Measurements from ENCODE around the gene IHH. TPM values are rescaled to one million over a fixed set of nuclear protein-coding genes. Genes with fewer than 3 reads are reported as not detected.

Gene IHH
- polyA plus RNA-seq, 3 donors: not detected

DNA sequence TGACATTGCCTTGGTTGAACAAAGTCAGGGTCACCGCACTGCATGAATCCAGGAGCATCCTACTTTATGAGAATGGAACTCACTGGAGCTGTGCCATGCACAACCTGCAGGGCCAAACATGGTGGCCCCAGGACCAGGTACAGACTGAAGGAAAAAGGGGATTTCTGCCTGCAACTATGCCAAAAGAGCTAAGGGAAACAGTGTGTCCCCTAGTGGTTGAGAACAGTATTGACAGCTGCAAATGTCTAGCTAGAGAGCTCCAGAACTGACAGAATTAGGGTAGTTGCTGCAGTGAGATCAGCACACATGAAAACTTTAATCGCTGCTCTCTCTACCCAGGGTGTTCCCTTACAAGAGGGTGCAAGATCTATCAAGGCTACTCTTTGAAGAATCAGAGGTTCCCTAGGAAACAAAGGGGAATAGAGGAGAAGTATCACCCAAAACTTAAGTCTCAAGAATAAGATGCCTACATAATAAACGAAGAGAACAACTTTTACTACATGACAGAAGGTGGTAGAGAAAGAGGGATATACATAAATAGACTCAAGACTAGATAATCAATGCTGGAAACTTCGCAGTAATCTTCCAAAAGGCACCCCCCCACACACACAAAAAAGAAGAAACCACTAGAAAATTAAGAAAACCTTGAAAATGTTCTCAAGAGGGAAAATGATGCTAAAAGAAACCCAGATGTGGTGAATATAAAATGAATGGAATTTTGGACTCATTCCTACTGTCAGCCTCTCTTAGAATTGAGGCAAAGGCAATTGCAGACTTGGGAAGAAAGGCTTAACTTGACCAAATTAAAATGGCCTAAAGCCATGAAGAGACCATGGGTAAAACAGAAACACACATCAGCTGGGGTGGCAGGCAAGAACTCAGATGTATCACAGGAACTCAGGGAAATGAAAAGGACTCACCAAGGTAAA, 43.6 kb upstream of the IHH start:
- intact Hi-C loops (cut with micrococcal nuclease): no loop called here
- DNase-seq: peak; percentile 11 to 51 (median 27)

DNA sequence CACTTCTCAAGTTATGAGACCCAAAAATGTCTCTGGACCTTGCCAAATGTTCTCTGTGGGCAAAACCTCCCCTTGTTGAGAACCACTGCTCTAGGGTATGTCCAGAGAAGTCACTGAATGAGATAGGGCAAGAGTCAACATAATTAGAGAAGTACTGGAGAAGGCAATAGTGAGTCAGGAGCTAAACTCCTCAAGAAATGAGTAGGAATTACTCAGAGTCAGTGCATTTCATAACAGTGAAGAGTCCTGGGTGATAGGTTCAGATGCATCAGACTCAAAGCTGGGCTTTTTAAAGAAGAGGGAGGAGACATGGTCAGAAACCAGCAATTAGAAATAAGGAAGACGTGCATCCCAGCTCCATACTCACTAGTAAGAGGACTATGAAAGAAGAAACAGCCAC, 38.6 kb upstream of the IHH start:
- H3K27ac ChIP-seq (ENCODE audit: low read depth in 1 of 2, low read length in 2 of 2): no peak overlapping the region
- H3K27me3 ChIP-seq (ENCODE audit: control insufficient read depth in 2 of 2, insufficient read depth in 2 of 2, low read length in 2 of 2): no peaks in the 10 kb centered on the region
- peak in 2 of 3 donors; percentile 12 to 61 for DNase-seq
- Mint-ChIP-seq H3K36me3 (peaks cover 3 to 11% of the 10 kb centered on the region in 2 donors), H3K4me1 (peaks cover 9% of the 10 kb centered on the region), H3K9me3 (no peaks in the 10 kb centered on the region), H3K4me3 (no peak overlapping the region), H3K27ac (no peak overlapping the region), H3K27me3 (ENCODE audit: low read depth in 3 of 3) (peaks cover 0 to 2% (median 0%) of the 10 kb centered on the region in 3 donors)
- WGBS (ENCODE audit: insufficient coverage): no CpG with 5 or more reads among the region's 1 CpG
- no peak overlapping the region for H2AFZ ChIP-seq (ENCODE audit: insufficient read depth, low read depth, low read length, poor library complexity, severe bottlenecking)
- H3K79me2 ChIP-seq (ENCODE audit: insufficient read depth, low read length): no peaks in the 10 kb centered on the region
- H3K4me1 ChIP-seq (ENCODE audit: control insufficient read depth in 1 of 2, insufficient read depth in 2 of 2, low read length in 2 of 2): peaks cover 3 to 13% of the 10 kb centered on the region in 2 donors
- H3K36me3 ChIP-seq (replicated peaks in 1 of 2; ENCODE audit: control insufficient read depth in 1 of 2, insufficient read depth in 2 of 2, low read length in 2 of 2): peaks cover 0 to 7% of the 10 kb centered on the region in 2 donors
- TF ChIP-seq, protein P1, sequence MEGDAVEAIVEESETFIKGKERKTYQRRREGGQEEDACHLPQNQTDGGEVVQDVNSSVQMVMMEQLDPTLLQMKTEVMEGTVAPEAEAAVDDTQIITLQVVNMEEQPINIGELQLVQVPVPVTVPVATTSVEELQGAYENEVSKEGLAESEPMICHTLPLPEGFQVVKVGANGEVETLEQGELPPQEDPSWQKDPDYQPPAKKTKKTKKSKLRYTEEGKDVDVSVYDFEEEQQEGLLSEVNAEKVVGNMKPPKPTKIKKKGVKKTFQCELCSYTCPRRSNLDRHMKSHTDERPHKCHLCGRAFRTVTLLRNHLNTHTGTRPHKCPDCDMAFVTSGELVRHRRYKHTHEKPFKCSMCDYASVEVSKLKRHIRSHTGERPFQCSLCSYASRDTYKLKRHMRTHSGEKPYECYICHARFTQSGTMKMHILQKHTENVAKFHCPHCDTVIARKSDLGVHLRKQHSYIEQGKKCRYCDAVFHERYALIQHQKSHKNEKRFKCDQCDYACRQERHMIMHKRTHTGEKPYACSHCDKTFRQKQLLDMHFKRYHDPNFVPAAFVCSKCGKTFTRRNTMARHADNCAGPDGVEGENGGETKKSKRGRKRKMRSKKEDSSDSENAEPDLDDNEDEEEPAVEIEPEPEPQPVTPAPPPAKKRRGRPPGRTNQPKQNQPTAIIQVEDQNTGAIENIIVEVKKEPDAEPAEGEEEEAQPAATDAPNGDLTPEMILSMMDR (IDR thresholded peaks at IDR 0.05): no peak
- H3K9ac ChIP-seq (ENCODE audit: insufficient read depth, low read length, poor library complexity, severe bottlenecking): no peak overlapping the region
- peaks cover 10% of the 10 kb centered on the region for H4K20me1 ChIP-seq (ENCODE audit: insufficient read depth, low read length)
- no peak overlapping the region for H3K4me3 ChIP-seq (replicated peaks in 1 of 3; ENCODE audit: low read depth in 2 of 3, low read length in 3 of 3)
- intact Hi-C loops (cut with micrococcal nuclease): no loop called here
- H3K9me3 ChIP-seq (replicated peaks in 1 of 2; ENCODE audit: control insufficient read depth in 1 of 2, insufficient read depth in 1 of 2, low read length in 2 of 2): no peaks in the 10 kb centered on the region
- H3K4me2 ChIP-seq (replicated peaks; ENCODE audit: extremely low read depth, low read length, poor library complexity, severe bottlenecking): no peak overlapping the region

More for the DNA sequence above, 43.6 kb upstream of the IHH start:
- Mint-ChIP-seq H3K9me3 (no peaks in the 10 kb centered on the region), H3K27ac (no peak overlapping the region), H3K4me3 (no peak overlapping the region), H3K36me3 (peaks cover 6 to 18% of the 10 kb centered on the region in 2 donors), H3K27me3 (ENCODE audit: low read depth in 3 of 3) (no peaks in the 10 kb centered on the region), H3K4me1 (peaks cover 33% of the 10 kb centered on the region)
- Histone ChIP-seq H3K79me2 (ENCODE audit: insufficient read depth, low read length) (no peaks in the 10 kb centered on the region), H3K4me2 (replicated peaks; ENCODE audit: extremely low read depth, low read length, poor library complexity, severe bottlenecking) (no peak overlapping the region), H3K9ac (ENCODE audit: insufficient read depth, low read length, poor library complexity, severe bottlenecking) (no peak overlapping the region), H3K4me1 (ENCODE audit: control insufficient read depth in 1 of 2, insufficient read depth in 2 of 2, low read length in 2 of 2) (peaks cover 24 to 29% of the 10 kb centered on the region in 2 donors), H3K4me3 (replicated peaks in 1 of 3; ENCODE audit: low read depth in 2 of 3, low read length in 3 of 3) (no peak overlapping the region), H4K20me1 (ENCODE audit: insufficient read depth, low read length) (peaks cover 16% of the 10 kb centered on the region), H3K9me3 (replicated peaks in 1 of 2; ENCODE audit: control insufficient read depth in 1 of 2, insufficient read depth in 1 of 2, low read length in 2 of 2) (no peaks in the 10 kb centered on the region), H3K27me3 (ENCODE audit: control insufficient read depth in 2 of 2, insufficient read depth in 2 of 2, low read length in 2 of 2) (no peaks in the 10 kb centered on the region), H2AFZ (ENCODE audit: insufficient read depth, low read depth, low read length, poor library complexity, severe bottlenecking) (no peak overlapping the region), H3K27ac (ENCODE audit: low read depth in 1 of 2, low read length in 2 of 2) (no peak overlapping the region), H3K36me3 (replicated peaks in 1 of 2; ENCODE audit: control insufficient read depth in 1 of 2, insufficient read depth in 2 of 2, low read length in 2 of 2) (no peaks in the 10 kb centered on the region)
- TF ChIP-seq, protein P1 (IDR thresholded peaks at IDR 0.05): peak; percentile 93
- WGBS (ENCODE audit: insufficient coverage): 86% methylated on average over 1 of the region's 4 CpGs

All from CD14-positive monocyte (primary cell).